HS-27A (cell line): ENCODE data around the gene RHNO1.

Experiments used
- DNase-seq: peaks from one replicate; pipeline ENCODE4 v3.0.0-alpha.2; 2012; ENCODE audit warnings: low read depth, missing footprints

The RHNO1 gene, protein sequence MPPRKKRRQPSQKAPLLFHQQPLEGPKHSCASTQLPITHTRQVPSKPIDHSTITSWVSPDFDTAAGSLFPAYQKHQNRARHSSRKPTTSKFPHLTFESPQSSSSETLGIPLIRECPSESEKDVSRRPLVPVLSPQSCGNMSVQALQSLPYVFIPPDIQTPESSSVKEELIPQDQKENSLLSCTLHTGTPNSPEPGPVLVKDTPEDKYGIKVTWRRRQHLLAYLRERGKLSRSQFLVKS

DNA sequence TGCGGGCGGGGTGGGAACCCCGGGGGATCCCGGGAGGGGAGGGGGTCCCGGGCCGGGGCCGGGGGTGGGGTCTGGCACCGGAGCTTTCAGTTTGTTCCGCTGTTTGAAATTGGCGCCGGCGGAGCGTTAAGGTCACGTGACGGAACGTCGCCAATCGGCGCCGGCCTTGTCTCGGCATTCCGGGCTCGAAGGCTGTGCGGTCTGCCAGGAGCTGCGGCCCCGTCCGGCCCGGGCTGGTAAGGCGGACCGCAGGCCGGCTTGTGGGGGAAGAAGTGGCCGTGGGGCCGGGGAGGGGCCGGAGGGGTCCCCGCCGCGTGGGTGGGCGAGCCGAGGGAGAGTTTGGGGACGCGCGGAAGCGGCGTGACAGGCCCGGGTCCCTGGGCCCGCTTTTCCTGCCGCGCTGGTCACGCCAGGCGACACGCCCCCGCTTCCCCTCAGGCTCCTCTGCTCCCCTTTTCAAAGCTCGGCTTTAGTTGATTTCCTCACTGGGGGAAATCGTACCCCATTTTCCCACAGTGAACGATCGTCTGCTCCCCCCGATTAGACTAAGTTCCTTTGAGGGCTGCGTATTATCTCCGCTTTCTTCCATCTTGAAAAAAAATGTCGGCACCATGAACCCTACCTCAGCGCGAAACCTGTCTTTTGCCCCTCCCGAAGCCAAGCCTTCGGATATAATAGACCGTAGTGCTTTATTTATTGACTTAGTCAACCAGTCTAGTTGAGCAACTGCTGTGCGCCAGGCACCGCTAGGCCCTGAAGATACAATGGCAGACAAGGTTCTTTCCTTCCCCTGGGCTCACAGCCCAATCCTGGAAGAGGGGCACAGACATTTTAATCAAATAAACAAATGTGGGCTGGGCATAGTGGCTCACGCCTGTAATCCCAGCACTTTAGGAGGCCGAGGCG lies at the start of gene RHNO1, which contains the start of gene FOXM1:
TSS of gene RHNO1 (plus strand) at position 177 of the 906 bp plus-strand sequence. CDS start 8,144 bp downstream, outside the sequence.
TSS of gene FOXM1 (minus strand) at position 128 of the 906 bp plus-strand sequence. CDS start 2,696 bp downstream, outside the sequence.
- DNase-seq = peak; percentile 81

DNA sequence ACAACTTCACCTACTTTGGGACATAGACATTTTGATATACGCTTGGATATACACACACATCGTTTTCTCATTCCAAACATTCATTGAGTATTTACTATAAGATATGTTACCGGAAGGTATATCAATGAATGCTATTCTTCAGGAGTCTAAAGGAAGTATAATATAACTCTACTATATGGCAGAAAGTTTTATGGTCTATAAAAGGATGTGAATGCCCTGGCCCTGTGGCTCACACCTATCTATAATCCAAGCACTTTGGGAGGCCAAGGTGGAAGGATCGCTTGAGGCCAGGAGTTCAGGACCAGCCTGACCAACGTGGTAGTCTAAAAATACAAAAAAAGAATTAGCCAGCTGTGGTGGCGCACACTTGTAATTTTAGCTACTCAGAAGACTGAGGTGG lies 47.7 kb upstream of the RHNO1 start:
- no peak for DNase-seq

DNA sequence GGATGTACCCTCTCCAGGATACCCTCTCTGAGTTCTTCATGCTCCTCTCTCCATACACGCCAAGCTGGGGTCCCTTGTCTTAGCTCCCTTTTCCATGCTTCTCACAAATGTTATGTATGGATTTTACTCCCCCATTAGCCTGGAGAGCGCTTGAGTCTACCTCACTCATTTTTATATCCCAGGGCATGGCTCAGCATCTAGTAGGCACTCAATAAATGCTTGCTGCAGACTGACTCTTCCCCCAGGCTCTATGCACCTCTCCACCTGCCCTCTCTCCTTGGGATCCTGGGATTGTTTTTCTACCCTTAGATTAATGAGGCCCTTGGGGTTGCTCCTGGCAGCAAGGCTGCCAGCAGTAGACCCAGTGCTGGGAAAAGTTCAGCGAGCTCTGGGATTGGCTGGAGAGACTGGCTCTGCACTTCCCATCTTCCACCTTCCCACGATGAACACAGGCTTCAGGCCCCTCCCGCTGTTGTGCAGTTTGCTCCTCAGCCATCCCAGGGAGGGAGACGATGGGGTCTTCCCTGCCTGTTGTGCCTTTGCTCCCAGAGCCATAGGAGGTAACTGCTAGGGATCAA lies 44.4 kb upstream of the RHNO1 start:
- no peak for DNase-seq

DNA sequence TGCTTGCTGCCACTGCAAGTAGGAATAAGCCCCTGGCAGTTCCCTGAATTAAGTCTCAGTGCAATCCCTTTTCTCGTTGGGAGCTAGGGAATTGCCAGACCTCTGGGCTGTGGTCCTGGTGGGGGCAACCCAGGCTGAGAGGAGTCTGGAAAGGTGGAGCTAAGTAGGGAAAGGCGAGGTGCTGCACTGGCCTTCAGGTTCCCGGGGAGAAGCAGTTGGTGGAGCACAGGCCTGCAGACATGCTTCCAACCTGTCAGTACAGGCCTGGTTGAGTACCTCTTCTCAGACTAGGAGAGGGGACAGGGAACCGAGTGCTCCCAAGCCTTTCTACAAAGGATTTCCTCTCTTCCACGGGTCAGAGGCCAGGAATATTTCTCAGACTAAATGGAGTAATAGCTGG lies 43.7 kb upstream of the RHNO1 start:
- DNase-seq = no peak

DNA sequence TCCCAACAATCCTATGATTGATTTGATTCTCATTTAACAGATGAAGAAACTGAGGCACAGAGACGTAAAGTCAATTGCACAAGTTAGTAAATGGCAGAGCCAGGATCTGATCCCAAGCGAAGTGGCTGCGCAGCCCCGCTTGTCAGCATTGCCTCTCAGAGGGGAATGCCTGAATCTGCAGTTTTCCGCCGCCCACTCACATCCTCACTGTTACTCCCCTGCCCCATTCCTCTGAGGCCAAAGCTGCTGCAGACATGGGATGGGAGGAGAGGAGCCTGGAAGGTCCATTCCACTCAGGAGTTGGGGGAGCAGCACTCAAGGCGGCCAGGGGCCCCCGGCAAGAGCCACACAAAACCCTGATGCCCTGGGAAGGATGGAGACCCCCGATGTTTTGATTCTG lies 43.2 kb upstream of the RHNO1 start:
- DNase-seq = no peak

DNA sequence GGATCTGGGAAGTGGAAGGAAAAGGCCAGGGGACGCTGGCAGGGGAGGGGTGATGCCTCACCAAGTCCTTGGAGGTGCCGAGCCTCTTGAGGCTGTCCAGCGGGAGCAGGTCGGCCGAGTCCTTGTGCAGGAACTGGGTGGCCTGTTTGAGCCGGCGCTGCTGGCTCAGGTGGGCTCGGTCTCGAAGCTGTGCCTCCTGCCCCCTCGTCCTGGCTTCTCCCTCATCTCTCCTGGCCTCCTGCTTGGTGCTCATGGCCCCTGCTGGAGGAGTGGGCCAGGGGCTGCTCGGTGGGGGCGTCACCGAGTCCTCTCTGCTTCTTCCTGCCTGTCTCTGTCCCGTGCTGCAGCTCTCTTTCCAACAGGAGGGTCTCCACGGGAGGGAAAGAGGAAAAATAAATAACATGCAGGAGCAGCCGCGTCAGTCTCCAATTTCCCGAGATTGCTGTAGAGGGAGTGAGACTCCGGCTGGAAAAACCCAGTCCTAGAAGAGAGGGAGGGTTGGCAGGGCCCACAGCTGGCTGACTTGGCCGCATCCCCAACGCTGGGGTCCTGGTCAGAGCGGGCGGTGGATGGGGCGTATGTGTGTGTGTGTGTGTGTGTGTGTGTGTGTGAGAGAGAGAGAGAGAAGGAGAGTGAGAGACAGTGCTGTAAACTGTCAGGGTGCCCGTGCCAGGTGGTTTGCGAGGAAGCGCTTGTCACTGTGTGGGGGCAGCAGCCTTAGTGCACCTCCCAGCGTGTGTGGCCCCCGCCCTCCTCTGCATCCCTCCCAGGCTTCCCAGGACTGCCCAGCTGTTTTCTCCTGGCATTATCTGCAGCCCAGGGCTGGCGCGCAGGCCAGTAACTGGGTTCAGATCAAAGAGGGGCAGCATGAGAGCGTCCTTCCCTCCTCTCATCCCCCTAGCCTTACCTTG lies 42.2 kb upstream of the RHNO1 start, which contains the start of gene NRIP2:
TSS of gene NRIP2 (minus strand) at position 455 of the 911 bp plus-strand sequence. CDS start at position 403, 52 bp downstream.
- no peak for DNase-seq

DNA sequence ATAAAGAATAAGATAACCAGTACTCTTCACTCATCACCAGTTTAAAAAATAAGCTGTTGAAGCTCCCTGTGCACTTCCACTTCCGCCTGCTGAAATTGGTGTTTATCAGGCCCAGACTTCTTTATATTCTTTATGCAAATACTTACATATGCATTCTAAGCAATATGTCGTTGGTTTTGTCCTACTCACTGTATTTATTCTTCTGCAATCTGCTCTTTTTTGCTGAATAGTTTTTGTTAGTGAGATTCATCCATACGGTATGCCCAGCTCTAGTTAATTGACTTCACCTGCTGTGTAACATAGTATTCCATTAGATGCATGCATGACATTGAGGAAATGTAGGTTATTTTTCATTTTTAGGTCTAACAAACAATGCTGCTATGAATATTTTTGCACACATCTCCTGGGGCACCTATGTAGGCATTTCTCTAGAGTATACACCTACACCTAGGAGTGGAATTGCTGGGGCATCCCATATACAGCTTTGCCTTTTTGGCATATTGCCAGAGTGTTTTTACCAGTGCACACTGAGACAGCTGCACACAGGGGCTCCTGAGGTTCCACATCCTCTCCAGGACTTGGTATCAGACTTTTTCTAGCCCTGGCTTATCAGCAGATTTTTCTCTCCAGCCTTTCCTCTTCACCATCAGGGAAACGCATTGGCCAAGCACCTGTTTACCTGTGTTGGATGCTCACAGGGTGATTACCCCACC lies 41.2 kb upstream of the RHNO1 start:
- DNase-seq = no peak

DNA sequence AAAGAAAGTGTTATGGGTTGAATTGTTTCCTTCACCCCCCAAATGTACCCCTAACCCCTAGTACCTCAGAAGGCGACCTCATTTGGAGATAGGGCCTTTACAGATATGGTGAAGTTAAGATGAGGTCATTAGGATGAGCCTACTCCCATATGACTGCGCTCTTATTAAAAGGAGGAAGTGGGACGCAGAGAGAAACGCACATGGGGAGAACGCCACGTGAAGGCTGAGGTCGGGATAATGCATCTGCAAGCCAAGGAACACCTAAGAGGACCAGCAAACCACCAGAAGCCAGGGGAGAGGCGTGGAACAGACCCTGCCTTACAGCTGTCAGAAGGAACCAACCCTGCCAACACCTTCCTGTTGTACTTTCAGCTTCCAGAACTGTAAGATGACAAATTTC lies 40.4 kb upstream of the RHNO1 start:
- no peak for DNase-seq

DNA sequence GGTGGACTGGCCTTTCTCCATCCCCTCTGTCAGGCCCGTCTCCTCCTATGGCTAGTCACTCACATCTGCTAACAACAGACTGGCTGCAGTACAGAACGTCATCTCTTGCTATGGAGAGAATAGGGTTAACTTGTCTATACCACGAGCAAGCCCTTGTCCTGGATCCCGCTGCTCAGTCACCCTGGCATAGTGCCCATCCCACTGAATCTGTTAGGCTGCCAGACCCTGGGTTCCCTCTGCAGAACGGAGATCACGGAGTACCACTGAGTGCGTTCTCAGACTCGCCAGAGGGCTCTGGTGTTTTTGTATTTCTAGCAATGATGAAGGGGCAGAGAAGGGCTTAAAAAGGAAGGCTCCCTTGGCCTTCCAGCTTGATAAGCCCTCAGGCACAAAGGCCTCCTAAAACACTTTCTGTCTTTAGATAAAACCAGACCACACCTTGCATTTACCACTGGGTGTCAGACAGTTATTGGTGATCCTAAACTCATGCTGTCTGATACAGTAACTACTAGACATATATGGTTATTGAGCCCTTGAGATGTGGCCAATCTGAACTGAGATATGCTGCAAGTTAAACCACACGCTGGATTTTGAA lies 35.9 kb upstream of the RHNO1 start:
- no peak for DNase-seq

DNA sequence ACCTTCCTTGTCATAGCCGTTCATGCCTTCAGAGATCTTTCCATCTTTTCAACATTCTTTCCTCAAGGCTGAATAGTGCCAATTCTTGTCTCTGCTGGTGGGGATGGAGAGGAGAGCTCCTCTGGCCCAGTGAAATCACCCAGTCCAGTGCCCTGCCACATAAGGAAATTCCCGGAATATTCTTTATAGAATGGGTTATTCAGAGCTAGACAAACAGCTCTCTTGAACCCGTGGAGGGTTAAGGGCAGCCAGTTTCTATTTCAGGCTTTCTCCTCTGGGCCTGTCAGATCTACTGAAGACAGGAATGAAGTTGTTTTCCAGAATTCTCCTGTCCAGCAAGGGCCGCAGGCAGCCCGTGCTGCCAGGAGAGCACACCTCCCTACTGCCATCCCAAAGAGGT lies 34.1 kb upstream of the RHNO1 start:
- no peak for DNase-seq

DNA sequence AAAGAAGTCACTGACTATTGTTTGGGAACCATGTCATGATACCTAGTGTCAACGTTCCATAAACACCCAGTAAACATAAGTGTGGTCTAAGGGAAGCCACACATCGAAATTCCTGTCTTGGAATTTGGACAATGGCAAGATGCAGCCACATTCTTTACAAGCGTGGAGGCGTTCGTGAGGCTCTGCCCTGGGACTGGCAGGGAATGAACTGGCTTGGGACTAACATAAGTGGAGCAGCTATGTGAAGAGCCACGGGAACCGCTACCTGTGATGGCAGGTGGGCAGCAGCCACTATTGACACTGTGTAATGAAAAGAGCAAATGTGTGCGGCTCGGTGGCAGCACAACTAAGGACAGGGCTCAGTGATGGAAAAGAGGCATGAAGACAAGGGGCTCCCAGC lies 32.2 kb upstream of the RHNO1 start:
- DNase-seq = no peak

DNA sequence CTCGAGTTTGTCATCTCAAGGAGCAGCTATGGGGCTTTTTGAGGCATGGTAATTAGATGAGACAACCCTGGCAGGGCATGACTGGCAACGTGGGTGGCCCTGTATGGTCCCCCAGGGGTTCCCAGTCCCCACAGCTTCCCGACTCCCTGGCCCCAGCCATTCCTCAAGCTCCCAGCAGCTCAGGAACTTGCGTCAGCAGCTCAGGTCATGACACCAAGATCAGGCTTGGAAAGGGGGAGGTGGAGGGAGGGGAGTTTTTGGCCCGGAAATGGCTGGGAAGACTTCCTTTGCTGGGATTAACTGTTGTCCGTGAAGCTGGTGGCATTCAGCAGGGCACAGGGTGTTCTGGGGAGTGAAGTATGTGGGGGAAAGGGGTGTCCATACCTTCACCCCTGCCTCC lies 31.7 kb upstream of the RHNO1 start:
- no peak for DNase-seq

DNA sequence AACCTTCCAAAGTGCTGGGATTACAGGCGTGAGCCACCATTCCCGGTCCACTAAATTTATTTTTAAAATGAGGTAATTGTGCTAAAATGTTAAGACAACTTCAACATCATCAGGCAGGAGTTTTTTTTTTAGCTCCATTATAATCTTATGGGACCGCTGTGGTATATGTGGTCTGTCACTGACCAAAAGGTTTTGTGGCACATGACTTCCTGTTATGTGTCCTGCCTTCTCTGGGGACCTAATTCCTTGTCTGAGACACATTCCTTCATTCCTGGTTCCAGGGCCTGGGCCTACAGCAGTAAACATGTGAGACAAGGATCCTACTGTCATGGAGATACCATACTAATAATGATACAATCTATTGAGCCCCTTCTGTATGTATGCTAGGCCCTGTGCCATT lies 25.1 kb upstream of the RHNO1 start:
- DNase-seq = no peak

DNA sequence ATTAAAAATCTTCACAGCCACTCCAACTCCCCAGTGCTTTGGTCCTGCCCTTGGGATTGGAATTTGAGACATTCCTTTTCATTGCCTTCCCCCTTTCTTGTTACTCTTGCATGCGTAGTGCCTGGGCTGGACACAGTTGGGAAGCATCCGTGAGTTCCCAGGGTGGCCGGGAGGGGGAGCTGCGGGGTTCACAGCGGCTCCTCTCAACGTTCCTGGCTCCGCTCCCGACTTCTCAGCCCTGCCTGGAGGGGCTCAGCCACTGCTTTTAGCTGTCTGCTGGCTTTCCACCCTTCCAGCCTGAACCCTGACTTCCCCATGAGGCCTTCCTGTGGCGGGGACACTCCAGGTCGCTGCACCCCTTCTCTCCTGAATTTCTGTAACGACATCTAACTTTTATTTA lies 23.4 kb upstream of the RHNO1 start:
- DNase-seq = no peak

DNA sequence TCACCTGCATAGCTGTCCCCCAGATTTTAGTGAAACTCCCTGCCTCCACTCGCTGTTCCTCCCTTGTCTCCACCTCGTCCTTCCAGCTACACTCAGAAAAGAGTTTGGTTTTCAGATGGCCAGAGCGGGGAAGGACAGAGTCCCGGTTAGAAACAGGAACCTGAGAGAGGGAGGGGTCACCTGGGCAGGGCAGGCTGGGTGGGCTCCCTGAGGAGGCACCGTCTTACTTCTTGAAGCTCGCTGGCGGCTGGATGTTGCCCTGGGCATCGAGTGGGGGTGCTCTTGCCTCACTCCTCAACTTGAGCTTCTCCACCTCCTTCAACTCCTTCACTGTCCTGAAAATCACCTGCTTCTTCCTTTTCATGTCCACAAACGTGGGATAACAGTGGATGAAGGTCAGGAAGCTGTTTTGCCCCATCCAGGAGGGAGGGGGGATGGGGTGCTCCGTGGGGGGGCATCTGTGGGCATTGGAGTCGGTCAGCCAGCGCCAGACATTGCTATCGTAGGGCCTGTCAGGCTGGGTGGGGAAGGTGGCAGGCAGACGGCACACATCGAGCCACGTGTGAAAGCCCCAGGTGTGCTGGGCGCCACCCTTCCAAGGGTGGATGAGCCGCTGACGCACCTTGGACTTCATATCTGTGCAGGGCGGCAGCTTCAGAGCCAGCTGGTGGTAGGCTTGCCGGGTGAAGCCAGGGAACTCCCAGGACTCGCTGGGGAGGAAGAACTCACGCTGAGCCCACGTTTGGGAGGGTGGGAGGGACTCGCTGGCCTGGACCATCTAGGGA lies 22.2 kb upstream of the RHNO1 start:
- no peak for DNase-seq

DNA sequence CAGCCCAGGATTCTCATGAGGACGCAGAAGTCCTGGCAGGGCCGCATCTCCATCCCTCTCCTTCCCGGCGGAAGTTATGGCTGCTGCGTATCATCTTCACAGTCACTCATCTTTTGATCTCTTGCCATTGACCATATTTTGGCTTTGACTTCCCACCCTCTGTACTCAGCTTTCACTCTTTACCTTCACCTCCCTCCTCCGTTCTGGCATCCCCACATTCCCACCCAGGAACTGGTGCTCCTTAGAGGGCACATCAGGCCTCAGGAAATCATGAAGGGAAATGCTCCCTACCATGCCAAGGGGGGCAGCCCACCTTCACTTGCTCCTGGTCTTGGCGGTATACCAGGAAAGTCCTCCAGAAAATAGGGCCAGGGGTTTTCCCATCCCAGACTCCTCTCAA lies 21.5 kb upstream of the RHNO1 start:
- DNase-seq = no peak

DNA sequence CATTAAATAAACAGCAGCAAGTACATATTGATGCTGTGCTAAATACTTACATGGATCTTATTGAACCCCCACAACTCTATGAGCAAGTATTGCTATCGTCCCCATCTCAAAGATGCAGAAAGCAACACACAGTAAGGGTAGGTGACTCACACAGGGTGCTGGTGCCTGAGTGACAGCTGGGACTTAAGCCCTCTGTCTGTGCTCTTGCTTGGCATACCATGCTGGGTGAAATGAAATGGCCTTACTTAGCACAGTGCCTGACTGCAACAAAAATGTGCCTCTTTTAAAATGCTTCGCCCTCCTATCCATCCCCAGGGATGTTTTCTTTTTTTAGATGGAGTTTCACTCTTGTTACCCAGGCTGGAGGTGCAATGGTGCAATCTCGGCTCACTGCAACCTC lies 21.0 kb upstream of the RHNO1 start:
- no peak for DNase-seq

DNA sequence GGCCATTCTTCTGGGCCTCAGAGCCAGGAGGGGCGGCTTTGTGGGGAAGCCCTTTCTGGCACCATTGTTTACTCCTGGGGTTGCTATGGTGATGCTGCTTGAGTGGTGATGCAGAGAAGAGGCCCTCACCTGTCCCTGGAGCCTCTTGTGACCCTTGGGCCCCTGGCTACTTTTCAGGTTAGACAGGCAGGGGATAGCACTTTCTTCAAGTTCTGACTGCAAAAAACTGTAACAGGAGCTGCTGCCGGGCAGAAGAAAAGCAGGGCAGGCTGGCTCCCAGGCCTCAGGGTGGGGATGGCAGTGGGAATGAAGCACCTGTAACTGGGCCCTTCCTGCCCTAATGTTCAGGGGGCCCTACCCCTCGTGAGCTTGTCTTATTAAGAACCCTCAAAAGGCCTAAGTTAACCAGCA lies 20.0 kb upstream of the RHNO1 start, which contains the start of gene TEX52:
TSS of gene TEX52 (minus strand) at position 19 of the 411 bp plus-strand sequence. CDS start at position 6, 13 bp downstream.
- no peak for DNase-seq

DNA sequence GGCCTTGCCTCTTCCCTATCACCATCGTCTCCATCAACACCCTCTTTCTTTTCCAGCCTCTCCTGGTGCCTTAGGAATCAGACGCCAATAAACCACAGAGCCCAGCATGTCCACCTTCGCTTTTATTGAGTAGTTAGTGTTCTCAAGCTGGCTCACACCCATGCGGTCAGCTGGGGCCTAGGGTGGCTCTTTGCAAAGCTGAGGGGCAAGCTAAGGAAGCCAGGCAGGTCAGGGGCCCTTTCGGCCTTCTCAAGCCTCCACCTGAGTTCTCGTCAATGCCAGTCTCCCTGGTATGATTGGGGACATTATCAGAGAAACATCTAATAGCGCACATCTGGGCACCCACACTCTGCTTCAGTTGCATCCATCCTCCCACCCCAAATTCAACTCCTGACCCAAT lies 19.4 kb upstream of the RHNO1 start:
- DNase-seq = no peak

DNA sequence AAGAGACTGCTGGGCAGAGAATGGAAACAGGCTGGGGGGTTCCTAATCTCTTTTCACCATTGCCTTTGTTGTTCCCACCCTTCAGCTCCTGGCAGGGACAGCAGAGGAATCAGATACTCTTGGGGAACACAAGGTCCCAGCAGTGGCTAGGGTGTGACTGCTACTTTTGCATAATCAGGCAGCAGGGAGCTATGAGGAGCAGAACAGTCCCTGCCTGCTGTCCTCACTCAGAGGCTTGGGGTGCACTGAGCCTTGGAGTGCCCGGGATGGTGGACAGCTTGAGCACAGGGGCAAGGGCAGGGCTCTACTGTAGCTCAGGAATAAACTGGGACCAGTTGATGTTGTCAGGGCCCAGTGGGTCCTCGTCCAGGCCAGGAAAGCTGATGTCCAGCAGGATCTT lies 18.7 kb upstream of the RHNO1 start:
- no peak for DNase-seq
